PC-9 (cell line): Measurements from ENCODE around the gene UBE2E2. TPM values are rescaled to one million over a fixed set of nuclear protein-coding genes. Genes with fewer than 3 reads are reported as not detected.

Source experiments
- BruUV-seq: library from RNA; stranded (reverse); fragments of 400-500 nt; replicated peaks from 2 replicates; lab custom pipeline; 2021; lab: Mats Ljungman, UMichigan
- CTCF ChIA-PET: fragments of 300-600 bp; sonication (Branson Sonifier 250); formaldehyde crosslinking; loops from one replicate; lab custom pipeline; 2022; ENCODE audit warnings: antibody characterized with exemption; lab: Charles Lee
- POLR2A ChIA-PET: fragments of 300-600 bp; sonication (Branson Sonifier 250); formaldehyde crosslinking; loops from one replicate; lab custom pipeline; 2022; ENCODE audit warnings: antibody characterized with exemption; ENCODE audit not compliant: unreplicated experiment; lab: Charles Lee
- DNase-seq, 2 experiments: peaks; one replicate each; pipeline versions ENCODE4 v3.0.0 to v3.0.0-alpha.2; 2015 to 2022; ENCODE audit warnings: mixed read lengths in 1 of 2
- H2AFZ ChIP-seq: fragments of 200-600 bp; sonication (generic); 2 replicates; pipeline ENCODE4 v1.8.1; 2017; ENCODE audit warnings: antibody characterized with exemption
- H3F3A ChIP-seq: fragments of 200-600 bp; sonication (generic); 2 replicates; pipeline ENCODE4 v1.8.1; 2017; ENCODE audit warnings: antibody characterized with exemption, mild to moderate bottlenecking, low read depth; ENCODE audit not compliant: insufficient read depth
- H3K27ac ChIP-seq: fragments of 200-600 bp; sonication (generic); 2 replicates; pipeline ENCODE4 v1.6.1; 2016; ENCODE audit warnings: mixed run types
- H3K27me3 ChIP-seq: fragments of 200-600 bp; sonication (generic); 2 replicates; pipeline ENCODE4 v1.6.1; 2016; ENCODE audit warnings: low read depth, mixed run types; ENCODE audit not compliant: insufficient read depth
- H3K36me3 ChIP-seq: fragments of 200-600 bp; sonication (generic); 2 replicates; pipeline ENCODE4 v1.6.1; 2016; ENCODE audit warnings: low read depth, mixed run types
- H3K4me1 ChIP-seq: fragments of 200-600 bp; sonication (generic); replicated peaks from 2 replicates; pipeline ENCODE4 v1.6.1; 2016; ENCODE audit warnings: mixed run types; ENCODE audit not compliant: insufficient read depth
- H3K4me2 ChIP-seq: fragments of 200-600 bp; sonication (generic); 2 replicates; pipeline ENCODE4 v1.6.1; 2017; ENCODE audit warnings: mixed run types
- H3K4me3 ChIP-seq: fragments of 200-600 bp; sonication (generic); 2 replicates; pipeline ENCODE4 v1.6.1; 2016; ENCODE audit warnings: mixed run types
- H3K79me2 ChIP-seq: fragments of 200-600 bp; sonication (generic); 2 replicates; pipeline ENCODE4 v1.6.1; 2017; ENCODE audit warnings: low read depth, mixed run types
- H3K9me2 ChIP-seq: fragments of 200-600 bp; sonication (generic); 2 replicates; pipeline ENCODE4 v1.8.1; 2017; ENCODE audit warnings: mild to moderate bottlenecking; ENCODE audit not compliant: insufficient read depth
- H3K9me3 ChIP-seq: fragments of 200-600 bp; sonication (generic); 2 replicates; pipeline ENCODE4 v1.8.1; 2016; ENCODE audit warnings: low read depth; ENCODE audit not compliant: insufficient read depth
- H4K20me1 ChIP-seq: fragments of 200-600 bp; sonication (generic); 2 replicates; pipeline ENCODE4 v1.8.1; 2017; ENCODE audit not compliant: insufficient read depth
- CTCF ChIP-seq: fragments of 200-600 bp; sonication (generic); conservative IDR thresholded peaks from 2 replicates; pipeline ENCODE4 v1.6.1; 2017; ENCODE audit warnings: mixed run types, antibody characterized with exemption, mild to moderate bottlenecking, moderate library complexity
- EZH2 ChIP-seq: fragments of 200-600 bp; sonication (generic); IDR thresholded peaks from 2 replicates; pipeline ENCODE4 v1.8.0; 2017; ENCODE audit warnings: antibody characterized with exemption, low read depth
- intact Hi-C: fragments of 100-400 bp; cut with micrococcal nuclease; formaldehyde crosslinking; loops from one replicate; pipeline ENCODE4 v1.10.0; 2022; ENCODE audit not compliant: unreplicated experiment
- total RNA-seq: library from RNA; stranded (reverse); gene quantifications from 2 replicates; pipeline ENCODE4 v1.2.3, GENCODE V29; 2021

The UBE2E2 gene
- total RNA-seq, 1 experiment from 2014 or later = 48.7 TPM

- CTCF ChIA-PET = no interaction called here
- H3K27ac ChIP-seq = no peak overlapping the region
- H3K9me3 ChIP-seq = peaks cover 7% of the 10 kb centered on the region
- intact Hi-C loops = no loop called here
- TF ChIP-seq EZH2 = no peak
- TF ChIP-seq CTCF = no peak
- no peaks in the 10 kb centered on the region for H4K20me1 ChIP-seq
- no peak for DNase-seq
- no peaks in the 10 kb centered on the region for H3K4me1 ChIP-seq
- no peak overlapping the region for H2AFZ ChIP-seq
- H3K4me2 ChIP-seq = no peak overlapping the region
- BruUV-seq = no TSS peak
- no peaks in the 10 kb centered on the region for H3K36me3 ChIP-seq
- H3F3A ChIP-seq = no peaks in the 10 kb centered on the region
- POLR2A ChIA-PET = interaction anchor here (0.6 kb wide), 1 partner anchor 157 kb away, joined by 3 read pairs; no protein-coding TSS in a partner anchor
- H3K4me3 ChIP-seq = no peak overlapping the region
- no peaks in the 10 kb centered on the region for H3K9me2 ChIP-seq
- H3K27me3 ChIP-seq = no peaks in the 10 kb centered on the region
- no peaks in the 10 kb centered on the region for H3K79me2 ChIP-seq
These were observed 416.8 kb downstream of the UBE2E2 start for GRCh38 chr3:23619705-23620637.

GRCh38 chr3:23620638-23621015 is 417.5 kb downstream of the UBE2E2 start:
- intact Hi-C loops = no loop called here
- no TSS peak for BruUV-seq
- no peak for TF ChIP-seq EZH2
- TF ChIP-seq CTCF = no peak
- Histone ChIP-seq H3K4me1 (no peaks in the 10 kb centered on the region), H3K4me2 (no peak overlapping the region), H2AFZ (no peak overlapping the region), H3K36me3 (no peaks in the 10 kb centered on the region), H4K20me1 (no peaks in the 10 kb centered on the region), H3K79me2 (no peaks in the 10 kb centered on the region), H3K27ac (no peak overlapping the region), H3K27me3 (no peaks in the 10 kb centered on the region), H3K9me3 (peaks cover 7% of the 10 kb centered on the region), H3K4me3 (no peak overlapping the region), H3K9me2 (no peaks in the 10 kb centered on the region), H3F3A (no peaks in the 10 kb centered on the region)
- CTCF ChIA-PET = no interaction called here
- POLR2A ChIA-PET = interaction anchor here (0.6 kb wide), 1 partner anchor 156 kb away, joined by 3 read pairs; no protein-coding TSS in a partner anchor
- no peak for DNase-seq

GRCh38 chr3:23623844-23624243 is 420.7 kb downstream of the UBE2E2 start:
- BruUV-seq = no TSS peak
- peaks cover 7% of the 10 kb centered on the region for H3K9me3 ChIP-seq
- no peaks in the 10 kb centered on the region for H3K9me2 ChIP-seq
- H2AFZ ChIP-seq = no peak overlapping the region
- TF ChIP-seq EZH2 (no peak), CTCF (no peak)
- no peak overlapping the region for H3K27ac ChIP-seq
- peaks cover 2% of the 10 kb centered on the region; the same call in 1 of the 2 replicates for H3K4me1 ChIP-seq
- no peak overlapping the region for H3K4me2 ChIP-seq
- no peak overlapping the region for H3K4me3 ChIP-seq
- no peak for DNase-seq
- H4K20me1 ChIP-seq = no peaks in the 10 kb centered on the region
- intact Hi-C loops = no loop called here
- ChIA-PET CTCF (no interaction called here), POLR2A (no interaction called here)
- no peaks in the 10 kb centered on the region for H3K27me3 ChIP-seq
- H3F3A ChIP-seq = peaks cover under 1% of the 10 kb centered on the region; the same call in 1 of the 2 replicates
- H3K36me3 ChIP-seq = no peaks in the 10 kb centered on the region
- no peaks in the 10 kb centered on the region for H3K79me2 ChIP-seq
